WTC11 (cell line): Measurements from ENCODE around the gene ROBO2. TPM values are rescaled to one million over a fixed set of nuclear protein-coding genes. Genes with fewer than 3 reads are reported as not detected.

Experiments used
- ATAC-seq: fragments of 200-7000 bp; cut with Tn5 transposase; 2 replicates; pipeline ENCODE4 v1.10.0; 2021; ENCODE audit warnings: mild to moderate bottlenecking, moderate library complexity
- CTCF ChIA-PET: fragments of 300-600 bp; sonication (Branson Sonifier 250); formaldehyde crosslinking; loops from one replicate; lab custom pipeline; 2021; ENCODE audit warnings: antibody characterized with exemption; lab: Charles Lee
- POLR2A ChIA-PET: fragments of 350-600 bp; sonication (Branson Sonifier 250); formaldehyde crosslinking; loops from one replicate; lab custom pipeline; 2021; ENCODE audit warnings: antibody characterized with exemption; lab: Charles Lee
- DNase-seq: peaks from one replicate; pipeline ENCODE4 v3.0.0; 2021; ENCODE audit warnings: low spot score
- H3K27ac Mint-ChIP-seq: 2 replicates; pipeline ENCODE4 v1.8.0; 2021; ENCODE audit warnings: mixed read lengths
- H3K27me3 Mint-ChIP-seq: 2 replicates; pipeline ENCODE4 v1.8.0; 2021; ENCODE audit warnings: low read depth, mild to moderate bottlenecking, moderate library complexity, mixed read lengths
- H3K36me3 Mint-ChIP-seq: 2 replicates; pipeline ENCODE4 v1.8.0; 2021; ENCODE audit warnings: mixed read lengths
- H3K4me1 Mint-ChIP-seq: 2 replicates; pipeline ENCODE4 v1.8.0; 2022; ENCODE audit warnings: mixed read lengths
- H3K4me3 Mint-ChIP-seq: 2 replicates; pipeline ENCODE4 v1.8.0; 2021; ENCODE audit warnings: mild to moderate bottlenecking, moderate library complexity, mixed read lengths
- H3K9me3 Mint-ChIP-seq: 2 replicates; pipeline ENCODE4 v1.8.0; 2021; ENCODE audit warnings: mixed read lengths
- AR ChIP-seq: fragments of 250-450 bp; sonication (Bioruptor Pico); IDR thresholded peaks from 2 replicates; pipeline ENCODE4 v1.9.0; 2021; ENCODE audit warnings: mild to moderate bottlenecking
- CDX4 ChIP-seq: fragments of 250-450 bp; sonication (Bioruptor Pico); IDR thresholded peaks from 2 replicates; pipeline ENCODE4 v1.9.0; 2021; ENCODE audit warnings: moderate library complexity, mild to moderate bottlenecking, inconsistent platforms, borderline replicate concordance
- CREM ChIP-seq: sonication (generic); formaldehyde crosslinking; IDR thresholded peaks from 2 replicates; pipeline ENCODE4 v1.8.1; 2022; ENCODE audit warnings: mild to moderate bottlenecking, missing genetic modification reagents, moderate library complexity
- EMX1 ChIP-seq: fragments of 250-450 bp; sonication (Bioruptor Pico); IDR thresholded peaks from 2 replicates; pipeline ENCODE4 v1.8.0; 2021; ENCODE audit warnings: mild to moderate bottlenecking
- ESRRA ChIP-seq: sonication (generic); formaldehyde crosslinking; IDR thresholded peaks from 2 replicates; pipeline ENCODE4 v1.8.1; 2022; ENCODE audit warnings: mild to moderate bottlenecking, missing genetic modification reagents, borderline replicate concordance
- ETV6 ChIP-seq: sonication (generic); formaldehyde crosslinking; IDR thresholded peaks from 2 replicates; pipeline ENCODE4 v1.8.1; 2022; ENCODE audit warnings: mild to moderate bottlenecking, missing genetic modification reagents
- KAT7 ChIP-seq: sonication (generic); formaldehyde crosslinking; IDR thresholded peaks from 2 replicates; pipeline ENCODE4 v1.8.1; 2023; ENCODE audit warnings: missing genetic modification reagents, mild to moderate bottlenecking, borderline replicate concordance
- NFE2L1 ChIP-seq: sonication (generic); formaldehyde crosslinking; IDR thresholded peaks from 2 replicates; pipeline ENCODE4 v1.8.1; 2023; ENCODE audit warnings: missing genetic modification reagents
- OVOL2 ChIP-seq: fragments of 250-450 bp; sonication (Bioruptor Pico); IDR thresholded peaks from 2 replicates; pipeline ENCODE4 v1.9.0; 2021; ENCODE audit warnings: mild to moderate bottlenecking, borderline replicate concordance
- PREB ChIP-seq: sonication (generic); formaldehyde crosslinking; IDR thresholded peaks from 2 replicates; pipeline ENCODE4 v1.8.1; 2022; ENCODE audit warnings: mild to moderate bottlenecking, missing genetic modification reagents, moderate library complexity, borderline replicate concordance
- PRRX2 ChIP-seq: fragments of 250-450 bp; sonication (Bioruptor Pico); IDR thresholded peaks from 2 replicates; pipeline ENCODE4 v1.8.0; 2021; ENCODE audit warnings: mild to moderate bottlenecking
- RORB ChIP-seq: fragments of 250-450 bp; sonication (Bioruptor Pico); IDR thresholded peaks from 2 replicates; pipeline ENCODE4 v1.9.0; 2021; ENCODE audit warnings: mild to moderate bottlenecking
- STAT6 ChIP-seq: sonication (generic); formaldehyde crosslinking; conservative IDR thresholded peaks from 2 replicates; pipeline ENCODE4 v1.8.1; 2023; ENCODE audit warnings: mild to moderate bottlenecking, low read depth, missing genetic modification reagents, moderate library complexity
- USF2 ChIP-seq: sonication (generic); formaldehyde crosslinking; IDR thresholded peaks from 2 replicates; pipeline ENCODE4 v1.8.1; 2023; ENCODE audit warnings: mild to moderate bottlenecking, missing genetic modification reagents, moderate library complexity
- ZBTB21 ChIP-seq: sonication (generic); formaldehyde crosslinking; IDR thresholded peaks from 2 replicates; pipeline ENCODE4 v1.8.1; 2023; ENCODE audit warnings: mild to moderate bottlenecking, missing genetic modification reagents, borderline replicate concordance
- ZNF232 ChIP-seq: sonication (generic); formaldehyde crosslinking; IDR thresholded peaks from 2 replicates; pipeline ENCODE4 v1.8.0; 2022; ENCODE audit warnings: mild to moderate bottlenecking, missing genetic modification reagents
- ZNF281 ChIP-seq: sonication (generic); formaldehyde crosslinking; IDR thresholded peaks from 2 replicates; pipeline ENCODE4 v1.8.0; 2023; ENCODE audit warnings: mild to moderate bottlenecking, missing genetic modification reagents
- ZNF423 ChIP-seq: fragments of 250-450 bp; sonication (Bioruptor Pico); IDR thresholded peaks from 2 replicates; pipeline ENCODE4 v2.1.2; 2022; ENCODE audit warnings: mild to moderate bottlenecking, moderate library complexity
- ZNF425 ChIP-seq: fragments of 250-450 bp; sonication (Bioruptor Pico); conservative IDR thresholded peaks from 2 replicates; pipeline ENCODE4 v1.9.0; 2021; ENCODE audit warnings: mild to moderate bottlenecking
- total RNA-seq: library from RNA; stranded (reverse); gene quantifications from 3 replicates; pipeline ENCODE4 v1.2.3, GENCODE V29; 2021

The ROBO2 gene
- total RNA-seq, 1 experiment from 2014 or later = 11.7 TPM

GRCh38 chr3:77160931-77161497, 121.1 kb downstream of the ROBO2 start (continued):
- TF ChIP-seq PREB (CRISPR knock-in tag) (no peak), RORB (CRISPR knock-in tag) (no peak), ZNF232 (no peak), NFE2L1 (CRISPR knock-in tag) (no peak), USF2 (CRISPR knock-in tag) (no peak)

- no peak for TF ChIP-seq OVOL2
- TF ChIP-seq RORB (CRISPR knock-in tag) = no peak
- TF ChIP-seq ZBTB21 (CRISPR knock-in tag) = no peak
- no peak for TF ChIP-seq PRRX2 (CRISPR knock-in tag)
- no peak for TF ChIP-seq CREM (CRISPR knock-in tag)
- TF ChIP-seq KAT7 (CRISPR knock-in tag) = no peak
- TF ChIP-seq ZNF423 (CRISPR knock-in tag) = no peak
- no peak for TF ChIP-seq EMX1 (CRISPR knock-in tag)
- TF ChIP-seq ESRRA (CRISPR knock-in tag) = no peak
- TF ChIP-seq STAT6 = no peak
- no peak for TF ChIP-seq ETV6
- no peak for TF ChIP-seq ZNF425 (CRISPR knock-in tag)
- no peak for TF ChIP-seq CDX4 (CRISPR knock-in tag)
- no peak for TF ChIP-seq ZNF281
- no peak for TF ChIP-seq AR (CRISPR knock-in tag)
- TF ChIP-seq, all 79 proteins: peak for 0
- DNase-seq (no peak), ATAC-seq (no peak)
- peaks cover 4% of the 10 kb centered on the region; the same call in 1 of the 2 replicates for H3K9me3 Mint-ChIP-seq
- 0 out of 2 replicates have a peak, but pooled peaks cover 3% of the 10 kb centered on the region for H3K36me3 Mint-ChIP-seq
- no peaks in the 10 kb centered on the region for H3K27me3 Mint-ChIP-seq
- peaks cover 33% of the 10 kb centered on the region for H3K4me1 Mint-ChIP-seq
- H3K4me3 Mint-ChIP-seq = no peak overlapping the region
- ChIA-PET POLR2A (no interaction called here), CTCF (interaction anchor here (1.2 kb wide), 1 partner anchor 11 kb away, joined by 3 read pairs; no protein-coding TSS in a partner anchor)
- H3K27ac Mint-ChIP-seq = no peak overlapping the region
Observed at GRCh38 chr3:77169823-77170222, 129.9 kb downstream of the ROBO2 start.
